GM11168 (cell line): ENCODE results near the gene WDR37.
"Not testable (repeated sequence)": the region's sequence is repeated elsewhere in the genome, so short reads cannot be mapped to it uniquely, and the experiment has no call there.

ENCODE experiments used
- in situ Hi-C: fragments of 300-500 bp; cut with MboI; formaldehyde crosslinking; loops from one replicate; pipeline ENCODE4 v1.12.0; 2022; ENCODE audit warnings: low sequenced_read_pairs; ENCODE audit not compliant: unreplicated experiment

Gene WDR37

DNA sequence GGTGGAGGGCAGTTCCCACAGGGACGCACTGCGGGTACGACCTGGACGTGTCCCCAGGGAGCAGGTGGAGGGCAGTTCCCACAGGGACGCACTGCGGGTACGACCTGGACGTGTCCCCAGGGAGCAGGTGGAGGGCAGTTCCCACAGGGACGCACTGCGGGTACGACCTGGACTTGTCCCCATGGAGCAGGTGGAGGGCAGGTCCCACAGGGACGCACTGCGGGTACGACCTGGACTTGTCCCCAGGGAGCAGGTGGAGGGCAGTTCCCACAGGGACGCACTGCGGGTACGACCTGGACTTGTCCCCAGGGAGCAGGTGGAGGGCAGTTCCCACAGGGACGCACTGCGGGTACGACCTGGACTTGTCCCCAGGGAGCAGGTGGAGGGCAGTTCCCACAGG lies 17.4 kb upstream of the WDR37 start:
- in situ Hi-C loops = not testable (repeated sequence)

DNA sequence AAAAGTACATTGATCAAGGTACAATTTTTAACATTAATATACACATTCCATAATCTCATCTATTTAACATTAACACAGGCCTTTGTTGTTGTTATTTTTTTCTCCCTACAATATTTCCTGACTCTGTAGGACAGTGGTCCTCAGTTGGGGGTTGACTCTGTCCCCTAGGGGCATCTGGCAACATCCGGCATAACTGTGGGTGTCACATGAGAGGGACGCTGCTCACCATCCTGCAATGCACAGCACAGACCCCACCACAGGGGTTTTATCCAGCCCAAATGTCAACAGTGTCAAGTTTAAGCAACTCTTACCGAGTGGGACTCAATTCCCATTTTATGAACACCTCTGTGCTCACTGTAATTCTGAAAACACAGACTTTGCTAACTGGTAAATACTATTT lies 16.1 kb upstream of the WDR37 start:
- in situ Hi-C loops = no loop called here

DNA sequence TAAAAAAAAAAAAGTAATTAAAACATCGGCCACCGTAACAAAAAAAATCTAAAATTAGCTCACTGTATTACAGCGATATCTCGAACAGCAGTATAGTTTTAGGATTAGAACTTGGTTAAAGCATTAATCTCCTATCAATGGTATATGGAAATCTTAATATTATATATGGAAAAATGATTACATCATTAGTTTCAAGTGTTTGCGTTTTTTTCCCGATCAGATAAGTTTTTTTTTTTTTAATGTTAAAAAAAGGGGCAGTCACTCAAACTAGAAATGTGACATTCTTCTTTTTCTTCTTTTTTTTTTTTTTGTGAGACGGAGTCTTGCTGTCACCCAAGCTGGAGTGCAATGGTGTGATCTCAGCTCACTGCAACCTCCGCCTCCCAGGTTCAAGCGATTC lies 14.7 kb upstream of the WDR37 start:
- in situ Hi-C loops = no loop called here

DNA sequence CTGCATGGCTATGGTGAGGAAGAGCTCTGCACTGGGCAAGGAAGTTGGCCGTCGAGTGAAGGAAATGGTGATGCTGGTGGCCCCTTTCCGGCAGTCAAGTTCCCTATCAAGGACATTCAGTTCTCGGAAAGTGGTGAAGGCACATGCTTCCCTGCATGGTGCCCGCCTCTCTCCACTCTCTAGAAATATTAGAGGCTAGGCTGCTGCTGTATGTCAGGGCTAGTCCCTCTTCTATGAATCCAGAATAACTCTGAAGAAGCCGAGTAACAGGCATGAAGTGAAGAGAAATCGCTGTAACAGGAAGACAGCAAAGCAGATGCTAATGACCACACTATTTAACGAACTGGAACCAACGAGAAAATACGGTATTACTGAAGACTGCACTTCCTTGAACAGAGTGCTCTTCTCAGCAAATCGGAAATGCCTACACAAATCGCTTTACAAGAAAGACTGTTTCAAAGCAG lies 12.6 kb upstream of the WDR37 start:
- in situ Hi-C loops = no loop called here

DNA sequence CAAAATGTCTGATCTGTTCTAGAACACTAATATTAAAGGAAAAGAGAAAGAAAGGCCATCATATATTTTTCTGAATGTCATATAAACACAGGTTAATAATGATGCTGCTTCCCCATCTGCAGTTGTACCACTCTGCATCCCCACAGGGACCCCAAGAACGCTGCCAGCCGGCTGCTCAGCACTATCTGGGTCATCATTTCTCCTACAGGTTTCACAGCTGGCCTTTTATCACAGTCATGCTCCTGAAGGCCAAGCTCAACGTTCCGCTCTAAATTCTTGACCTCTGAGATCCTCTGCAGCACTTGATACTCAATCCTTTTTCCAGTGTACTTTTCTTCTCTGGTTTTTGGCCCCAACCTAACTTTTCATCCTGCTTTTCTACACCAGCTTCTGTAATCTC lies 12.0 kb upstream of the WDR37 start:
- in situ Hi-C loops = no loop called here

DNA sequence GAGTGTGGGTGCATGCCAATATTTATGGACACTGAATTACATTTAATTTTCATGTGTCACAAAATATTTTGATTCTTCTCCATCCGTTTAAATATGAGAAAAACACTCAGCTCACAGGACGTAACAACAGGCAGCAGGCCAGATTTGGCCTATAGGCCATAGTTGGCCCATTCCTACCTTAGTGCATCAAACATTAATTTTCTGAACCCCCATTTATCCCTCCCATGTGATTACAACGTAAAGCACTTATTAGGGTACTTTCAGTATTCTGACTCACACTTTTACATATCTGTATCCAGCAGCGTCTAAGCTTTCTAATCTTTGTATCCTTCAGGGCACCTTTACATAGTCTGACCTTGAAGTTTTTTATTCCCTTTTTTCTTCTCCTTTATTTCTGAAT lies 11.2 kb upstream of the WDR37 start:
- in situ Hi-C loops = no loop called here

DNA sequence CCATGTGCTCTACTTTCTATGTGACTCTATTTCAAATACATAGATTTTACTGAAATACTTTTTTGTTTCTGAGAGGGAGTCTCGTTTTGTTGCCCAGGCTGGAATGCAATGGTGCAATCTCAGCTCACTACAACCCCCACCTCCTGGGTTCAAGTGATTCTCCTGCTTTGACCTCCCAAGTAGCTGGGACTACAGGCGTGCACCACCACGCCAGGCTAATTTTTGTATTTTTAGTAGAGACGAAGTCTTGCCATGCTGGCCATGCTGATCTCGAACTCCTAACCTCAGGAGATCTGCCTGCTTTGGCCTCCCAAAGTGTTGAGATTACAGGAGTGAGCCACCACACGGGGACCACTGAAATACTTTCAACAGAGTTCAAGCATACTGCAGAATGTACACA lies 10.8 kb upstream of the WDR37 start:
- in situ Hi-C loops = no loop called here

DNA sequence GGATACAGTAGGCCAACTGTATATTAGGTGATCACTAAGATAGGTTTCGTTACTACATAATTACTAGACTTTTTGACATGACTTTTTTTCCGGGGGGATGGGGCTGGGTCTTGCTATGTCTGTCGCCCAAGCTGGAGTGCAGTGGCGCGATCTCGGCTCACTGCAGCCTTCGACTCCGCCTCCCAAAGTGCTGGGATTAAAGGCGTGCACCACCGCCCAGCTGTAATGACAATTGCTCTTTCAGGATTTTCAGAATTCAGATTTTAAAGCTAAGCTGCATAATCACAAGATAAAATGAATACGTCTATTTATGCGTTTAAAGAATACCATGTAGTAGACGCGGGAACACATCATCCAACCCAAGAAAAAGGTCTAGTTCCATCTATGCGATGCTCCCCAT lies 8.2 kb upstream of the WDR37 start:
- in situ Hi-C loops = no loop called here

DNA sequence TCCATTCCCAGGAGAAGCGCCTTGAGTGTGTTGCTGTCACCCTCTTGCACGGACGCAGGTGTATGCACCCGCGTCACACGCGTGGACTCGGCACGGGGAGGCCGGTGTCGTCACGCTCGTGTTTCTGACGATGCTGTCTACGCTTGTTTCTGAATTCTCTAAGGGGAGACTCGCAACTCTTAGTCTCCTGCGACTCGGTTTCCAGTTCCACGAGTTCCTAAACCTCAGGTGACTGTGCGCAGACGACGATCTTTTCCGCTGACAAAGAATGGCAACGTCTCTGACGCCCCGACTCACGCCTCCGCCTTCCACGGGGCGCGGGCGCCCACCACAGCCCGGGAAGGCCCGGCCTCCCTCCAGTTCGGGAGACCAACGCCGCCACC lies 7.8 kb upstream of the WDR37 start:
- in situ Hi-C loops = no loop called here

DNA sequence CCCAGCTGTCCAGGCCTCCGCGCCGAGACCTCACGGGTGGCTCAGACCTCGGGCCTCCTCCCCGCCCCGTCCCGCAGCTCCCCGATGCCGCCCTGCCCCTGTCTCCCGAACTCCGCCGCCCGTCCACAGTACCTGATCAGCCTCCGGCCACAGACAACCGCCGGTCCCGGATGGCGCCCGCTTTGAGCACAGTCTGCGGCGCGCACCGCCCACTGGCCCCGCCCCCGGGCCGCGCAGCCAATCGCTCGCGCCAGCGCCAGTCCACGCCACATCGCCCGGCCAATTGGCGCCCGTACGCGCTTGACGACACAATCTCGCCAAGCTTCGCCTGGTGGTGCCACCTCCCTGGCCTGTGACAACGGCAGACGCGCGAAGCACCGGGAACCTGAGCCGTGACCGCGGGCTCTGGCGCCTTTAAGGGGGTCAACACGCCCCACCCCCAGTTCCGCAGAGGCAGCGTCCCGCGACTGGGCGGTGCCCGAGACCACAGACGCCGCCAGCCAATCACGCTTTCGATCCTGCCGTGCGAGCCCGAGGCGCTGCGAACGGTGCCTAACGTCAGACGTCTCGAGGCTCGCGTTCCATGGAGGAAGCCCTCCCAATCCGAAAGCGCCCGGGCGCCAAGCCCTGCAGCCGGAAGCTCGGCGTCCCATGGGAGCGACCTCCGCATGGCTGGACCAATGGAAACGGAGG lies 7.3 kb upstream of the WDR37 start, which contains the start of gene IDI1:
TSS of gene IDI1 (minus strand) at position 388 of the 693 bp plus-strand sequence. CDS start at position 272, 116 bp downstream.
- in situ Hi-C loops = no loop called here

DNA sequence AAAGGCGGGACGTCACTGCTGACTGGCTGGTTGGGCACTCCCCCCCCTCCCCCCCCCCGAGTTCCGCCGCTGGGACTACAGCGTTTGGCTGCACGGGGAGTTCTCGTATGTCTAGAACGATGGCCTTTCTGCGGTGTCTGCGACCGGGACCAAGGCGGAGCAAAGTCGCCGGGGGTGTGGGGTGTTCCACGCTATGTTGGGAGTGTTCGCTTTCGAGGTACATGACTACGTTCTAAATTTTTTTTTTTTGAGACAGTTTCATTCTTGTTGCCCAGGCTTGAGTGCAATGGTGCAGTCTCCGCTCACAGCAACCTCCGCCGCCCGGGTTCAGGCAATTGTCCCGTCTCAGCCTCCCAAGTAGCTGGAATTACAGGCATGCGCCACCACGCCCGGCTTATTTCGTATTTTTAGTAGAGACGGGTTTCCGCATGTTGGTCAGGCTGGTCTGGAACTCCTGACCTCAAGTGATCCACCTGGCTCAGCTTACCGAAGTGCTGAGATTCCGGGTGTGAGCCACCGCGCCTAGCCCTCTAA lies 6.7 kb upstream of the WDR37 start:
- in situ Hi-C loops = no loop called here

DNA sequence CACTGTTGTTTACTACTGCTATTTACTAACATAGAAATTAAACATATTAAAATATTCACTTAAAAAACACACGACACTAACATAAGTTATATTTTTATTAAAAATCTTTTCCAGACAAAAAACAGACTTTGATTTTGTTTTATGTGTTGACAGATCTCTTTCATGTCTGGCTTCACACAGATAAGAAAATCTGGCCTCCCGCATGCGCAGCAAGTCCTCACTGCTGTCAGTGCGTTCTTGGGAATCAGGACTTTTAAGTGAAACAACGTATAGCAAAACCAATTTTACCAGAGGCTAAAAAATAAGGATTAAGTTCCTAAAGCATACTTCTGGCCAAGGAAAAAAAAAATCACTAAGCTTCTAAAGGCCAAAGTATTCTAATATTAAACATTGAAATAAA lies 6.0 kb upstream of the WDR37 start:
- in situ Hi-C loops = no loop called here

DNA sequence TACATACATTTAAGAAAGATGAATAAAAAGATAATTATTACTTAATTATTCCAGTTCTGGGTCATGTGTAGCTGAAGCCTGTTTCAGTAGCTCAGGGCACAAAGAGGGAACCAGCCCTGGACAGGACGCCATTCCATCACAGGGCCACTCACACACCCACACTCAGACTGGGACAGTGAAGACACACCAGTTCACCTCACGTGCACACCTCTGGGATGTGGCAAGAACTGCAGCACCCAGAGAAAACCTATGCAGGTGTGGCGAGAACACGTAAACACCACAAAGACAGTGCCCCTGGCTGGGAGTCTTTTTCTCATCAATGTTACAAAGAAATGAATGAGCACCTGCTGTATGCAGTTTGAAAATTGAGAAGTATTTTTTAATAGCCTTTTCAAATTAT lies 5.6 kb upstream of the WDR37 start:
- in situ Hi-C loops = no loop called here

DNA sequence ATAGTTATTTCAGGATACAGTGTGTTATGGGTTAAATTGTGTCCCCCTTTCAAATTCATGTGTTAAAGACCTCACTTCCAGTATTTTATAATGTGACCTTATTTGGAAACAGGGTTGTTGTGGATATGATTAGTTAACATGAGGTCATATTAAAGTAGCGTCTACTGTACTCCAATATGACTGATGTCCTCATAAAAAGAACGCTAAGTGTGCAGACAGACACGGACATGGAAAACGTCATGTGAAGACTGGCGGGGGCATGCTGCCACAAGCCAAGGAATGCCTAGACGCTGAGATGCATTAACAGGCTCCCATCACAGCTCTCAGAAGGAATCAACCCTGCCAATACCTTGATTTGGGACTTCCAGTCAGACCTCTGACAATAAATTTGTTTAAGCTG lies 1.5 kb upstream of the WDR37 start:
- in situ Hi-C loops = no loop called here

DNA sequence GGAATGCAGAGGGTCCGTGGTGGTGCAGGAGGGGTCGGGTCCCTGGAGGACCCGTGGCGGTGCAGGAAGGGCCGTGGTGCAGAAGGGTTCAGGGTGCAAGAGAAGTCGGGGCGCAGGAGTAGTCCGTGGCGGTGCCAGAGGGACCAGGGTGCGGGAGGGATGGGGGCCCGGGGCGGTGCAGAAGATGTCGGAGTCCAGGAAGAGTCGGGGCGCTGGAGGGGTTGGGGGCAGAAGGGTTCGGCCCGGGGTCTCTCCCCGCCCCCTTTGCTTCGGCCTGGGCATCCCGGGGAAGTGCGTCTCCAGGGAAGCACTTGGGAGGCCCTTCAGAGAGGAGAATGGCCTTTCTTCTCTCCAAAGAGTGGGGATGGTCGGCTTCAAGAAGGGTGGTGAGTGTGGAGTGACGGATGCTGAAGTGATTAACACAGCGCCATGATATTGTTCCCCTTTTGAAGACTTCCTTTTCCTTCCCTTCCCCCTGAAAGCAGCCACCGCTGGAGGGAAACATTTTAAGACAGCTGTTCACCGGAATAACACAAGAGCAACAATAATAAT lies 997 bp downstream of the WDR37 start:
- in situ Hi-C loops = no loop called here

DNA sequence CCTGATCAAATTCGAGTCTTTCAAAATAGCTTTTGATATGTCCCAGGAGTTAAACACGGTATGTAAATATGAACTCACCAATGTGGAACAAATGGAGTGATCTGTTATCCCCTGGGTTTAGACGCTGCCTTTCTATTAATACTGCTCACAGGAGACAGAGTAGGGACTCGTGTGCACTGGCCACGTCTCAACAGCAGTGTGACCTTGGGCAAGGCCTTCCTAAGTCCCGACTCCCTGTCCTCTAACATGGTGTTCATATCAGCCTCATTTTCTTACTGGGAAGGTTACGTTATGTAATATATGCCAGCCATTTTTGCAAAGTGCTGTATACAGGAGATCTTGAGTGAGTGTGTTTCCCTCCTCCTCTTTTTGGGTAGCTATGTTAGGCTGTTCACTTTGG lies 1.8 kb downstream of the WDR37 start:
- in situ Hi-C loops = no loop called here

DNA sequence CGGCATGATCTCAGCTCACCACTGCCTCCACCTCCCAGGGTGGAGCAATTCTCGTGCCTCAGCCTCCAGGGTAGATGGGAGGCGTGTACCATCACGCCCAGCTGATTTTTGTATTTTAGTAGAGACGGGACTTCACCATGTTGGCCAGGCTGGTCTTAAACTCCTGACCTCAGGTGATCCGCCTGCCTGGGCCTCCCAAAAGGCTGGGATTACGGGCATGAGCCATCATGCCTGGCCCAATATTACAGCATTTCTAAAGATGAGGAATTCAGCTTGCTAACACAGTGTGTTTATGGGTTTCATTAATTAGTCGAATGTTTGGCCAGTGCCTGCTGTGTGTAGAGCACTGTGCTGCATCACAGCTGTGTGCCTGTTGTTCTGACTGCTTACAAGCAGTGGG lies 3.7 kb downstream of the WDR37 start:
- in situ Hi-C loops = no loop called here

DNA sequence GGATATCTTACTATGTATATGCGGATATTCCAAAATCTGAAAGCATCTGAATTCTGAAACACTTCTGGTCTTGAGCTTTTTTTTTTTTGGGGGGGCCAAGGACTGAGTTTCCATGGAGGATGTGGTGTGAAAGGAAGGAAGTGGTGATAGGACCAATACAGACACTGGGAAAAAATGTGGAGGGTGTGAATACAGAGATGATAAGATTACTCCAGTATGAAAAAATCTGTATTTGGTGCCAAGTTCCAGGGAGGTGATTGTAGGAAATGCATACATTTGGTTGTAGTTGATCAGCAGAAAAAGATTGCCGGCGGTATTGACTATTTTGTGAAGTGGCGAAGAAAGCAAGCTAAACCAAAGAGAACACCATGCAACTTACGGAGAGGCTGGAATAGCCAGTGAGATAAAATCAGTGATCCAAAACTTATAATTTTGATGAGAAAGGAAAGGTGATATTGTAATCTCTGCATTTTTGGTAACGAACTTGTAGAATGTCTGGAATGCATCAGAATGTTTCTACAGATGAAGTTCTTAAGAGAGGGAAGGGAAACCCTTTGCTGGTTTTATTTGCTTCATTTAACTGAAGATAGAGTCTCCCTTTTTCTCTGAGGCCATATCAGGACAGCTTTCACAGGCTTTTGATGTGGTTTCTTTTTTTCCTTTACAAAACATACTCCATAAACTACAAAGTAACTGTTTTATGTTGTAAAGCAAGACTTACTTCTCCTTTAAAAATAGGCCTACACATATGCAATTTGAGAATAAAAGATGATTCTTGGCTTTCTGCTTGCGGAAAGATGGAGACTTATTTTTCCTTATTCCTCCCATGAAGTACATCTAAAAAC lies 6.0 kb downstream of the WDR37 start:
- in situ Hi-C loops = no loop called here

DNA sequence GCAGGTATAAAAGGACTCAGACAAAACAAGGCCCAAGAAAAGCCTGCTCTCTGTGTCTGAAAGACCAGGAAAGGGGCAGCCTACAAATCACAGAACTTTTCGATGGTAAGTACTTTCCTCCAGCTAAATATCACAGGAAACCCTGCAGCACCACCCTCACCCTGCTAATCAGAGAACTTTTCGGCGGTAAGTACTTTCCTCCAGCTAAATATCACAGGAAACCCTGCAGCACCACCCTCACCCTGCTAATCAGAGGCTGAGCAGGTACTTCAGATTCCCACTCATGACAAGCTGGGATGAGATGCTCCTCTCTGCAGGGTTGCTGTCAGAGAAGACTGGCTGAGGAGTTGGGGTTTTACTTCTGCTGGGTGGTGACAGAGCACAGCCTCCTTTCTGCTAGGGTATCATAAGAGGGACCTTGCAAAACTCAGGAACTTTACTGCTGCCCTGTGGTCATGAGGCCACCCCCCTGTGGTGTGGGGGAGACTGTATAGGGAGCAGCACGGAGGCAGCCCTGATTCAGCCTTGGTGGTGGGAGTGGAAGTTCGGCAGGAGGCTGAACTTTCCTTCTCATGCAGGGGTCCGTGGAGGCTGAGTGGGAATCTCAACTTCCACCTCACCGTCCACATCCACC lies 7.2 kb downstream of the WDR37 start:
- in situ Hi-C loops = no loop called here

DNA sequence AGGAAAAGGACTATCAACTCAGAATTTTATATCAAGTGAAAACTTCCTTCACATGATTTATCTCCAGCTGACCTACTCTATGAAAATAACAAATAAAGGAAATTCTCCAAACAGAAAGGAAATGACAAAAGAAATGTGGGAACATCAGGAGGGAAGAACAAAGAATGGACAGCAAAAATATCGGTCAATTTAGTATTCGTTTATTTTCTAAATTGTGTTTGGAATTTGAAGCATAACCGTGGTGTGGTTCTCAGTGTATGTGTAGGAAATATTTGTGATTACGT lies 8.7 kb downstream of the WDR37 start:
- in situ Hi-C loops = no loop called here

DNA sequence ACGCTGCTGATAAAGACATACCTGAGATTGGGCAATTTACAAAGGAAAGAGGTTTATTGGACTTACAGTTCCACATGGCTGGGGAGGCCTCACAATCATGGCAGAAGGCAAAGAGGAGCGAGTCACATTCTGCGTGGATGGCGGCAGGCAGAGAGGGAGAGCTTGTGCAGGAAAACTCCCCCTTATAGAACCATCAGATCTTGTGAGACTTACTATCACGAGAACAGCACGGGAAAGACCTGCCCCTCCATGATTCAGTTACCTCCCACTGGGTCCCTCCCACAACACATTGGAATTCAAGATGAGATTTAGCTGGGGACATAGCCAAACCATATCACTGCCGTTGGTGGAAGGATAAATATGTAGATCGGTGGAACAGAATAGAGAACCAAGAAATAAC lies 10.5 kb downstream of the WDR37 start:
- in situ Hi-C loops = not testable (repeated sequence)
